GM19395 (cell line): ENCODE data around the gene NDFIP2.
A peak's percentile ranks its signal among the peaks of the same experiment; 100 is the strongest.

Experiments used
- ATAC-seq: cut with Tn5 transposase; IDR thresholded peaks from one replicate; pipeline ENCODE4 v1.9.1; 2021; ENCODE audit warnings: mild to moderate bottlenecking, moderate library complexity; ENCODE audit not compliant: unreplicated experiment

NDFIP2 gene

GRCh38 chr13:79492918-79493594 lies 12.1 kb downstream of the NDFIP2 start:
- no peak for ATAC-seq

- ATAC-seq: peak; percentile 88
Measured at GRCh38 chr13:79496188-79496587, 15.2 kb downstream of the NDFIP2 start.

DNA sequence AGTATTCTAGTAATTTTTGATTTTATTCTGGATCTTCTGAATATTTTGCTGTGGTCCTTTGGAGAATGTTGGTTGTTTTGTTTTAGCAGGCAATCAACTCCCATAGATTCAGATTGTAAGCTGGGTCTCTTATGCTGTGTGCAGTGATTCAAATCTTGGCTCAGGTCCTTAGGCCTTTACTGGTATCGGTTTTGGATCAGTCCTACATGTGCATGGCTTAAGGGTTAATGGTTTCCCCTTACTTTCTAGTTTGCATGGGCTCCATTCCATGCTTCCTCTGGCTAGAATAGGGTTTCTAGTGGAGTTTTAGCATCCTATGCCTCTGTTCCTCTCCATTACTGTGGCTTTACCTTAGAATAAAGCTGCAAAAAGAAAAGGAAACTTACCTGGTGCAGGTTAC lies 16.1 kb downstream of the NDFIP2 start:
- ATAC-seq: no peak

DNA sequence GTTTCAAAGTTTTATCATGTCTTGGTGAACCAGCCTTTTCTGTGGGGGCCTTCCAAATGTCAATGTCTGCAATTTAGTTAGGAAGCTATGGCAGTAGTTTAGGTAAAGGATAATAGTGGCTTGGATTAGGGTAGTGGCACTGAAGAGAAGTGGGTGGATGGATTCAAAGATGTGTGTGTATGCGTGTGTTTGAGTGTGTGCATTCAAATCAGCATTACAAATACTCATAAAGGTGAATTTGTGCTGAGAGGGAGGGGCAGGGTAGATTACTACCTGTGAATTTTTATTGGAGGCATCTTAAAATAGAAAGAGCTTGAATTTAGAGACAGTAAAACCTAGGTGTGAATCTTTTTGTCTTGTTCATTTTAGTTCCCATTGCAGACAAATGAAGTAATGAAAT lies 16.9 kb downstream of the NDFIP2 start:
- ATAC-seq: no peak

GRCh38 chr13:79500829-79501228 lies 19.9 kb downstream of the NDFIP2 start:
- no peak for ATAC-seq

- ATAC-seq: no peak
Measured at GRCh38 chr13:79501538-79502232, 20.7 kb downstream of the NDFIP2 start.

DNA sequence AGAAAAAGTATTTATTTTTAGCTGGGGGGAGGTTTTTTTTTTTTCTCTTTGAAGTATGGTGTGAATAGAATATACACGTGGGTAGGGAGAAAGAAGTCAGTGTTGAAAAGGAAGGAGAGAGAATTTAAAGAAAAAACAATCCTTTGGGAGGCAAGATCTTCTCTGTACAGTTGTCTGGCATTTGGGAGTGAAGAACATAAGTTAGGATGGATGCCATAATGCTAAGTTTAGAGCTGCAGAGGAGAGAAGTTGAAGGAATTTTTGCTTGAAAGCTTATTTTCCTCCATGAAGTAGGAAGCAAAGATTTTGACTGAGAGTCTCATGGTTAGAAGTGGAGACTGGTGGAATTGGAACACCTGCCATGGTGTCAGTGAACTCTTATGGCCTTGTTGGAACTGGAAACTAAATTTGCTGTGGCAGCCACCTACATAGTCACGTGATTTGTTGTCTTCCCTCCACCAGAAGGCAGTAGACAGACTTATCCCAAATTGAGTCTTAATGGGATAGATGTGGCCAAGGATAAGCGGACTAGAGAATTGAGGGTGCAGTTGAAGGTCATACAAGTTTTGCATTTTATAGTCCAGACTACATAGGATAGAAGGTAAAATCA lies 22.0 kb downstream of the NDFIP2 start:
- no peak for ATAC-seq

- ATAC-seq: no peak
Measured at GRCh38 chr13:79503473-79504017, 22.6 kb downstream of the NDFIP2 start.

DNA sequence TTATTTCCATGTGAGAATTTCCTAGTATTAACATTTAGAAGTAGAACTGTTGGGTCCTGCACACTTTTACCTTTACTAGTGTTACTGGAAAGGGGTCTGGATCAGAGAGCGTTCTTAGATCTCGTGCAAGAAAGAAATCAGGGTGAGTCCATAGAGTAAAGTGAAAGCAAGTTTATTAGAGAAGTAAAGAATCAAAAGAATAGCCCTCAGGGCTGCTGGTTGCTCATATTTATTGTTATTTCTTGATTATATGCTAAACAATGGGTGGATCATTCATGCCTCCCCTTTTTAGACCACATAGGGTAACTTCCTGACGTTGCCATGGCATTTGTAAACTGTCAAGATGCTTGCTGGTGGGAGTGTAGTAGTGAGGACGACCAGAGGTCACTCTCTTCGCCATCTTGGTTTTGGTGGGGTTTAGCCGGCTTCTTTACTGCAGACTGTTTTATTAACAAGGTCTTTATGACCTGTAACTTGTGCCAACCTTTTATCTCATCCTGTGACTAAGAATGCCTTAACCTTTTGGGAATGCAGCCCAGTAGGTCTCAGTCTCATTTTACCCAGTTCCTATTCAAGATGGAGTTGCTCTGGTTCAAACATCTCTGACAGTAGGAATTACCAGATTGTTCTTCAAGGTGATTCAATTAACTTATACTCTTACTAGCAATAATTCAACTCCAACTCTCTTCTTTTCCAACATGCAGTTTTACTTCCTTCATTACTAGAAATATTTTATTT lies 27.4 kb downstream of the NDFIP2 start:
- no peak for ATAC-seq

DNA sequence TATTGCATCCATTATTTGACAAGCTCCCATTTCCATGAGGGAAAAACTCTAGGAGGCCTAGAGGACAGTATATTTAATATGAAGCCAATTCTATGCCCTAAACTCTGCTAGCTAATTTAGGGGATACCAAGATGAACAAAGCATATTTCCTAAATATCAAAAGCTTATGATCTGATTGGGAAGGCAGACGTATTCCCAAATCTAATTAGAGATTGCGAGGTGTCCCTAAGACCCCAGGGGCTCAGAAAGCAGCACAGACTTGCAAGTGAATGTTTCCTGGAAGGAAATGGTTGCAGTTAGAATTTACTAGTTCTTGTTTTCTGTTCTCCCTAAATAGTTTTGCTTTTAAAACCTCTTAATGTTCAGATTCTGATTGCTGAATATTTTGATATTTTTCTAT lies 30.7 kb downstream of the NDFIP2 start:
- ATAC-seq: no peak

DNA sequence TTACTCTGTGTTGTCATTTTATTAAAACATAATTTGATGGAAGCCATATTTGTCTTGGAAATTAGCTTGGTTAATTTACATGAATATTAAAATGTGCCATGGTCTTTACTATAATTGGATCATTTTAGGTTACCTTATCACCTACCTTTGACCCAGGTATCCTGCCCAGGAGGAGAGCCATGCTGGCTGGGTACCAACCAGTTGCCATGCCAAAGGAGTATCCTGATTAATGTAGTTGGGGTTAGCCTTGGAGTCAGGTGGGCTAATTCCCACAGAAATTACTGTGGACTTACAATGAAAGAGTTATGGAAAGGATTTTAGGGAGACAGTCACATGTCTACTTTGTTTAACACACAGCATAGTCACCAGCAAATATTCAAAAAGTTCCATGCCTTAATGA lies 32.0 kb downstream of the NDFIP2 start:
- ATAC-seq: no peak

GRCh38 chr13:79516595-79516994 lies 35.6 kb downstream of the NDFIP2 start:
- no peak for ATAC-seq

GRCh38 chr13:79519255-79519654 lies 38.3 kb downstream of the NDFIP2 start:
- no peak for ATAC-seq

DNA sequence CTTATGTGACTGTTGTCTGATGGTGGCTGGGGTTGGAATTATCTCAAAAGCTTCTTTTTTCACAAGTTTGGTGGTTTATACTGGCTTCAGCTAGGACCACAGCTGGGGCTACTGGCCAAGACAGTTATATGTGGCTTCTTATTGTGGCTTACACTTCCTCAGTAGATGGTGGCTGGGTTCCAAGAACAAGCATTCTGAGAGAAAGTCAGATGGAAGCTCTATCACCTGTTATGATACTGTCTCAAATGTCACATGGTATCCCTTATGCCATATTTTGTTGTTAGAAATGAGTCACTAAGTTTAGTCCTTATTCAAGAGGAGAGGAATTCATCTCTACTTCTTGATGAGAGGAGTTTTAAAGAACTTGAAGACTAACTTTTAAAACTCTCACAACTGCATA lies 41.6 kb downstream of the NDFIP2 start:
- peak; percentile 95 for ATAC-seq

- peak; percentile 37 for ATAC-seq
Measured at GRCh38 chr13:79525064-79525857, 44.3 kb downstream of the NDFIP2 start.

DNA sequence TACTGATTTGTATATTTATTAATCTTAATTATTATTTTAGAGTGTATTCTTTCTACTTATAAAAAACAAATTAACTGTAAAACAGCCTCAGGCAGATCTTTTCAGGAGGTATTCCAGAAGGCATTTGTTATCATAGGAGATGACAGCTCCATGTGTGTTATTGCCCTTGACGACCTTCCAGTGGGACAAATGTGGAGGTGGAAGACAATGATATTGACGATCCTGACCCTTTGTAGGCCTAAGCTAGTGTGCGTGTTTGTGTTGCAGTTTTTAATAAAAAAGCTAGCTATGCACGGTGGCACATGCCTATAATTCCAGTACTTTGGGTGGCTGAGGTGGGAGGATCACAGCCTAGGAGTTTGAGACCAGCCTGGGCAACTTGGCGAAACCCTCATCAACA lies 46.7 kb downstream of the NDFIP2 start:
- no peak for ATAC-seq

- no peak for ATAC-seq
Measured at GRCh38 chr13:79528356-79528755, 47.4 kb downstream of the NDFIP2 start.

DNA sequence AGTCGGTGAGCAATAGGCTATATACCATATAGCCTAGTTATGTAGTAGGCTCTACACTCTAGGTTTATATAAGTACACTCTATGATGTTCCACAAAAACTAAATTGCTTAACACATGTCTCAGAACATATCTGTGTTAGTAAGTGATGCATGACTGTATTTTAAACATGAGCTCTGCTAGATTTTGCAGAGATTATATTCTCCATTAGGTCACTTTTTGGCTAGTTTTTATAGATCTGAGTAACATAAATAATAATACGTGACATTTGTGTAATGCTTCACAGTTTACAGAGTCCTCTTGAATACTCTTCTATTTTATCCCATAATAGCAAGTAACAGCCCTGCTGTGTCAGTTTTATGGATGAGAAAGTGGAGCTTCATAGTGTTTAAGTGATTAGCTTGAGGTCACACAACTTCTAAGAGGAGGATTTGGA lies 47.8 kb downstream of the NDFIP2 start:
- ATAC-seq: no peak

DNA sequence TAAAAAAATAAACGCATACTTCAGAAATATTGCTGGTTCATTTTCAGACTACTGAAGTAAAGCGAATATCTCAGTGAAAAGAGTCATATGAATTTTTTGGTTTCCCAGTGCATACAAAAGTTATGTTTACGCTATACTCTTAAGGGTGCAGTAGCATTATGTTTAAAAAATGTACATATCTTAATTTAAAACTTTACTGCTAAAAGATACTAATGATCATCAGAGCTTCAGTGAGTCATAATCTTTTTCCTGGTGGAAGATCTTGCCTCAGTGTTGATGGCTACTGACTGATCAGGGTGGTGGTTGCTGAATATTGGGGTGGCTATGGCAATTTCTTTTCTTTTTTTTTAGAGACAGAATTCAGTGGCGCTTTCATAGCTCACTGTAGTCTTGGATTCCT lies 48.9 kb downstream of the NDFIP2 start:
- ATAC-seq: no peak

DNA sequence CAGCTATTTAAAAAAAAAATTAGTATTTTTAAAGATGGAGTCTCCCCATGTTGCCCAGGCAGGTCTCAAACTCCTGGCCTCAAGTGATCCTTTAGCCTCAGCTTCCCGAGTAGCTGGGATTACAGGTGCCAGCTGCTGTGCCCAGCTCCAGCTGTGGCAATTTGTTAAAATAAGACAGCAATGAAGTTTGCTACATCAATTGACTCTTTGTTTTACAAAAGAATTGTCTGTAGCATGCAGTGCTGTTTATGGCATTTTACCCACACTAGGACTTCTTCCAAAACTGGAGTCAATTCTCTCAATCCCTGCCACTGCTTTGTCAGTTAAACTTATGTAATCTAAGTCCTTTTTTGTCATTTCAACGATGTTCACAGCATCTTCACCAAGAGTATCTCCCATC lies 49.3 kb downstream of the NDFIP2 start:
- ATAC-seq: no peak
